Measurements from ENCODE around the gene ATG4B.

DNA sequence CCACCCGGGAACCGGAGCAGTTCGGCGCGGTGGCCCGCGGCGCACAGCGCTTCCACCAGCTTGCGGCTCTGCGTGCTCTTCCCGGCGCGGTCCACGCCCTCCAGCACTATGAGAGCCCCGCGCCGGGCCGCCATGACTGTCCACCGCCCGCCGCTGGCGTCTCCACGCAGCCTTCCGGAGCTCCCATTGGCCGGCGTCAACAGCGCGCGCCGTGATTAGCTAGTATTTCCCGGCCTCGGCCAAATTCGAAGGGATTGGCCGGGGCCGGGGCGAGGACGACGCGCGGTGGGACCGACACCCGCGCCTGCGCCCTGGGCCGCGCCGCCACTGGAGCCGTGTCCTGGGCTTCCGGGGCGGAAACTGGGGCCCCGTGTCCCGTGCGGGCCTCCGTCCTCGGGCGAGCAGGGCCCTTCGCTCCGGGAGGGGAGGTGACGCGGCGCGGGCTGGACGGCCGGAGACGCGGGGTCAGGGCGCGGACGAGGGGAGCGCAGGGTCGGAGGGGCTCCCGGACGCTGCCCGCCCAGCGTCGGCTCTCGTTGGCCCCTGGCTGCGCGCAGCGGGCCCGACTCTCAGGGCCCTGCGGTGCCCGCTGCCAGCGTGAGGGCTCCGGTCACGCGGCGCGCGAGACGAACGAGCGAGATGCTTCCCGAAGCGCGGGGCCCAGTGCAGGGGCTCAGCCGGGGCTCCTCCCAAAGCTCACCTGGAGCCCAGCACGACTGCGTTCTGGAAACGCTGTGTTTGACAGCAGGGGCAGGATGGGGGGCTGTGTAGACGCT is 49.3 kb downstream of the ATG4B start, which contains the start of gene DTYMK:
- TF ChIP-seq, protein P1, sequence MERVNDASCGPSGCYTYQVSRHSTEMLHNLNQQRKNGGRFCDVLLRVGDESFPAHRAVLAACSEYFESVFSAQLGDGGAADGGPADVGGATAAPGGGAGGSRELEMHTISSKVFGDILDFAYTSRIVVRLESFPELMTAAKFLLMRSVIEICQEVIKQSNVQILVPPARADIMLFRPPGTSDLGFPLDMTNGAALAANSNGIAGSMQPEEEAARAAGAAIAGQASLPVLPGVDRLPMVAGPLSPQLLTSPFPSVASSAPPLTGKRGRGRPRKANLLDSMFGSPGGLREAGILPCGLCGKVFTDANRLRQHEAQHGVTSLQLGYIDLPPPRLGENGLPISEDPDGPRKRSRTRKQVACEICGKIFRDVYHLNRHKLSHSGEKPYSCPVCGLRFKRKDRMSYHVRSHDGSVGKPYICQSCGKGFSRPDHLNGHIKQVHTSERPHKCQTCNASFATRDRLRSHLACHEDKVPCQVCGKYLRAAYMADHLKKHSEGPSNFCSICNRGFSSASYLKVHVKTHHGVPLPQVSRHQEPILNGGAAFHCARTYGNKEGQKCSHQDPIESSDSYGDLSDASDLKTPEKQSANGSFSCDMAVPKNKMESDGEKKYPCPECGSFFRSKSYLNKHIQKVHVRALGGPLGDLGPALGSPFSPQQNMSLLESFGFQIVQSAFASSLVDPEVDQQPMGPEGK (CRISPR knock-in tag; IDR thresholded peaks at IDR 0.05; ENCODE audit: borderline replicate concordance) = no peak
- TF ChIP-seq ARNTL (CRISPR knock-in tag; IDR thresholded peaks at IDR 0.05; ENCODE audit: borderline replicate concordance, low read depth) (no peak), GLIS3 (CRISPR knock-in tag; IDR thresholded peaks at IDR 0.05) (no peak), RARB (CRISPR knock-in tag; IDR thresholded peaks at IDR 0.05) (no peak), BACH2 (CRISPR knock-in tag; IDR thresholded peaks at IDR 0.05; ENCODE audit: borderline replicate concordance) (no peak), CSDC2 (CRISPR knock-in tag; IDR thresholded peaks at IDR 0.05) (no peak), ZFP3 (CRISPR knock-in tag; IDR thresholded peaks at IDR 0.05) (no peak), ZNF70 (CRISPR knock-in tag; IDR thresholded peaks at IDR 0.05) (no peak), TOX (CRISPR knock-in tag; IDR thresholded peaks at IDR 0.05; ENCODE audit: borderline replicate concordance) (no peak)
- TF ChIP-seq, protein P2, sequence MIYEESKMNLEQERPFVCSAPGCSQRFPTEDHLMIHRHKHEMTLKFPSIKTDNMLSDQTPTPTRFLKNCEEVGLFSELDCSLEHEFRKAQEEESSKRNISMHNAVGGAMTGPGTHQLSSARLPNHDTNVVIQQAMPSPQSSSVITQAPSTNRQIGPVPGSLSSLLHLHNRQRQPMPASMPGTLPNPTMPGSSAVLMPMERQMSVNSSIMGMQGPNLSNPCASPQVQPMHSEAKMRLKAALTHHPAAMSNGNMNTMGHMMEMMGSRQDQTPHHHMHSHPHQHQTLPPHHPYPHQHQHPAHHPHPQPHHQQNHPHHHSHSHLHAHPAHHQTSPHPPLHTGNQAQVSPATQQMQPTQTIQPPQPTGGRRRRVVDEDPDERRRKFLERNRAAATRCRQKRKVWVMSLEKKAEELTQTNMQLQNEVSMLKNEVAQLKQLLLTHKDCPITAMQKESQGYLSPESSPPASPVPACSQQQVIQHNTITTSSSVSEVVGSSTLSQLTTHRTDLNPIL (CRISPR knock-in tag; IDR thresholded peaks at IDR 0.05; ENCODE audit: low read depth) = no peak

All from SK-N-SH treated with all-trans-retinoic acid at 6 μM for 48 hours (cell line).